Measurements from ENCODE around the gene NR3C2.

The NR3C2 gene

GRCh38 chr4:148259841-148260240 is 182.4 kb downstream of the NR3C2 start:
- Histone ChIP-seq H3K27me3 (ENCODE audit: insufficient read depth, low read length) (no peaks in the 10 kb centered on the region), H3K27ac (ENCODE audit: low read depth, low read length, poor library complexity, severe bottlenecking) (no peak overlapping the region), H3K36me3 (ENCODE audit: insufficient read depth, low read length) (no peaks in the 10 kb centered on the region)

GRCh38 chr4:148258535-148258934 is 183.7 kb downstream of the NR3C2 start:
- Histone ChIP-seq H3K4me3 (ENCODE audit: low read depth, low read length, poor library complexity, severe bottlenecking) (no peak overlapping the region), H3K36me3 (ENCODE audit: insufficient read depth, low read length) (no peaks in the 10 kb centered on the region), H3K4me1 (ENCODE audit: insufficient read depth, low read length, severe bottlenecking) (no peaks in the 10 kb centered on the region), H3K9me2 (ENCODE audit: low read depth, low read length) (no peaks in the 10 kb centered on the region), H3F3A (ENCODE audit: insufficient read depth, low read length) (no peaks in the 10 kb centered on the region), H3K27ac (ENCODE audit: low read depth, low read length, poor library complexity, severe bottlenecking) (no peak overlapping the region), H3K9ac (ENCODE audit: low read length) (no peak overlapping the region), H3K27me3 (ENCODE audit: insufficient read depth, low read length) (no peaks in the 10 kb centered on the region), H3K4me2 (ENCODE audit: low read length) (no peak overlapping the region), H3K9me3 (ENCODE audit: low read length) (no peaks in the 10 kb centered on the region), H4K20me1 (ENCODE audit: insufficient read depth, low read length) (no peaks in the 10 kb centered on the region), H3K79me2 (ENCODE audit: insufficient read depth, low read length) (no peaks in the 10 kb centered on the region), H2AFZ (ENCODE audit: low read length) (no peak overlapping the region)
- TF ChIP-seq EZH2 (IDR thresholded peaks at IDR 0.05; ENCODE audit: borderline replicate concordance, low read length) (no peak), CTCF (IDR thresholded peaks at IDR 0.05; ENCODE audit: low read length) (no peak)

More at GRCh38 chr4:148259841-148260240, 182.4 kb downstream of the NR3C2 start:
- H3F3A ChIP-seq (ENCODE audit: insufficient read depth, low read length), result no peaks in the 10 kb centered on the region
- no peak overlapping the region for H3K9ac ChIP-seq (ENCODE audit: low read length)
- no peaks in the 10 kb centered on the region for H3K79me2 ChIP-seq (ENCODE audit: insufficient read depth, low read length)
- no peaks in the 10 kb centered on the region for H3K9me3 ChIP-seq (ENCODE audit: low read length)
- no peaks in the 10 kb centered on the region for H3K9me2 ChIP-seq (ENCODE audit: low read depth, low read length)
- no peaks in the 10 kb centered on the region for H3K4me1 ChIP-seq (ENCODE audit: insufficient read depth, low read length, severe bottlenecking)
- H3K4me3 ChIP-seq (ENCODE audit: low read depth, low read length, poor library complexity, severe bottlenecking), result no peak overlapping the region
- TF ChIP-seq CTCF (IDR thresholded peaks at IDR 0.05; ENCODE audit: low read length) (no peak), EZH2 (IDR thresholded peaks at IDR 0.05; ENCODE audit: borderline replicate concordance, low read length) (no peak)
- no peak overlapping the region for H3K4me2 ChIP-seq (ENCODE audit: low read length)
- H4K20me1 ChIP-seq (ENCODE audit: insufficient read depth, low read length), result no peaks in the 10 kb centered on the region
- no peak overlapping the region for H2AFZ ChIP-seq (ENCODE audit: low read length)

GRCh38 chr4:148255344-148255720 is 186.9 kb downstream of the NR3C2 start:
- no peak overlapping the region for H3K27ac ChIP-seq (ENCODE audit: low read depth, low read length, poor library complexity, severe bottlenecking)
- H3K79me2 ChIP-seq (ENCODE audit: insufficient read depth, low read length), result no peaks in the 10 kb centered on the region
- no peaks in the 10 kb centered on the region for H3F3A ChIP-seq (ENCODE audit: insufficient read depth, low read length)
- H3K4me1 ChIP-seq (ENCODE audit: insufficient read depth, low read length, severe bottlenecking), result peaks cover under 1% of the 10 kb centered on the region
- no peak for TF ChIP-seq EZH2 (IDR thresholded peaks at IDR 0.05; ENCODE audit: borderline replicate concordance, low read length)
- no peaks in the 10 kb centered on the region for H3K27me3 ChIP-seq (ENCODE audit: insufficient read depth, low read length)
- no peak overlapping the region for H3K4me3 ChIP-seq (ENCODE audit: low read depth, low read length, poor library complexity, severe bottlenecking)
- H3K9ac ChIP-seq (ENCODE audit: low read length), result no peak overlapping the region
- H2AFZ ChIP-seq (ENCODE audit: low read length), result no peak overlapping the region
- no peaks in the 10 kb centered on the region for H3K9me2 ChIP-seq (ENCODE audit: low read depth, low read length)
- H3K36me3 ChIP-seq (ENCODE audit: insufficient read depth, low read length), result no peaks in the 10 kb centered on the region
- no peak overlapping the region for H3K4me2 ChIP-seq (ENCODE audit: low read length)
- no peaks in the 10 kb centered on the region for H4K20me1 ChIP-seq (ENCODE audit: insufficient read depth, low read length)
- no peaks in the 10 kb centered on the region for H3K9me3 ChIP-seq (ENCODE audit: low read length)

- Histone ChIP-seq H3K9me3 (ENCODE audit: low read length) (no peaks in the 10 kb centered on the region), H3K9me2 (ENCODE audit: low read depth, low read length) (no peaks in the 10 kb centered on the region), H3K4me3 (ENCODE audit: low read depth, low read length, poor library complexity, severe bottlenecking) (no peak overlapping the region), H3K4me1 (ENCODE audit: insufficient read depth, low read length, severe bottlenecking) (peaks cover 6% of the 10 kb centered on the region), H4K20me1 (ENCODE audit: insufficient read depth, low read length) (no peaks in the 10 kb centered on the region), H3K36me3 (ENCODE audit: insufficient read depth, low read length) (no peaks in the 10 kb centered on the region), H2AFZ (ENCODE audit: low read length) (no peak overlapping the region), H3K4me2 (ENCODE audit: low read length) (no peak overlapping the region), H3K27ac (ENCODE audit: low read depth, low read length, poor library complexity, severe bottlenecking) (no peak overlapping the region), H3F3A (ENCODE audit: insufficient read depth, low read length) (no peaks in the 10 kb centered on the region), H3K27me3 (ENCODE audit: insufficient read depth, low read length) (no peaks in the 10 kb centered on the region), H3K79me2 (ENCODE audit: insufficient read depth, low read length) (no peaks in the 10 kb centered on the region), H3K9ac (ENCODE audit: low read length) (no peak overlapping the region)
- TF ChIP-seq EZH2 (IDR thresholded peaks at IDR 0.05; ENCODE audit: borderline replicate concordance, low read length) (no peak), CTCF (IDR thresholded peaks at IDR 0.05; ENCODE audit: low read length) (no peak)
These were observed 187.4 kb downstream of the NR3C2 start for GRCh38 chr4:148254621-148255343.

Measured in OCI-LY1 (cell line).